Endothelial cell of umbilical vein (primary cell): ENCODE measurements around the gene PIKFYVE.

ENCODE experiments used
- EZH2 ChIP-seq: IDR thresholded peaks from 2 replicates; pipeline ENCODE4 v1.6.1; 2012; ENCODE audit warnings: borderline replicate concordance, low read depth, mild to moderate bottlenecking, moderate library complexity, low read length, inconsistent platforms; ENCODE audit not compliant: severe bottlenecking
- POLR2A ChIP-seq: IDR thresholded peaks from 2 replicates; pipeline ENCODE4 v1.6.1; 2012; ENCODE audit warnings: low read depth, mild to moderate bottlenecking, control low read depth, low read length
- POLR2AphosphoS5 ChIP-seq: IDR thresholded peaks from 2 replicates; pipeline ENCODE4 v1.6.1; 2012; ENCODE audit warnings: low read depth, mild to moderate bottlenecking, control low read depth, low read length, moderate library complexity; ENCODE audit not compliant: insufficient read depth
- TF ChIP-seq, protein P1 (sequence below): IDR thresholded peaks from 2 replicates; pipeline ENCODE4 v1.6.1; 2011; ENCODE audit not compliant: insufficient read depth, insufficient read length
- TF ChIP-seq, protein P2 (sequence below), 2 donors: IDR thresholded peaks; 1 replicate in 1 of 2; 2 replicates in 1 of 2; pipeline ENCODE4 v1.5.1; 2011; ENCODE audit warnings: low read length in 2 of 2, mild to moderate bottlenecking in 2 of 2, moderate library complexity in 2 of 2, control low read depth in 1 of 2, inconsistent platforms in 1 of 2, low read depth in 1 of 2; ENCODE audit not compliant: insufficient read depth in 1 of 2; ENCODE audit errors: extremely low read depth in 1 of 2

- TF ChIP-seq EZH2 (no peak), POLR2AphosphoS5 (no peak), POLR2A (no peak)
- TF ChIP-seq, protein P1, sequence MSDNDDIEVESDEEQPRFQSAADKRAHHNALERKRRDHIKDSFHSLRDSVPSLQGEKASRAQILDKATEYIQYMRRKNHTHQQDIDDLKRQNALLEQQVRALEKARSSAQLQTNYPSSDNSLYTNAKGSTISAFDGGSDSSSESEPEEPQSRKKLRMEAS, result no peak
- TF ChIP-seq, protein P2, sequence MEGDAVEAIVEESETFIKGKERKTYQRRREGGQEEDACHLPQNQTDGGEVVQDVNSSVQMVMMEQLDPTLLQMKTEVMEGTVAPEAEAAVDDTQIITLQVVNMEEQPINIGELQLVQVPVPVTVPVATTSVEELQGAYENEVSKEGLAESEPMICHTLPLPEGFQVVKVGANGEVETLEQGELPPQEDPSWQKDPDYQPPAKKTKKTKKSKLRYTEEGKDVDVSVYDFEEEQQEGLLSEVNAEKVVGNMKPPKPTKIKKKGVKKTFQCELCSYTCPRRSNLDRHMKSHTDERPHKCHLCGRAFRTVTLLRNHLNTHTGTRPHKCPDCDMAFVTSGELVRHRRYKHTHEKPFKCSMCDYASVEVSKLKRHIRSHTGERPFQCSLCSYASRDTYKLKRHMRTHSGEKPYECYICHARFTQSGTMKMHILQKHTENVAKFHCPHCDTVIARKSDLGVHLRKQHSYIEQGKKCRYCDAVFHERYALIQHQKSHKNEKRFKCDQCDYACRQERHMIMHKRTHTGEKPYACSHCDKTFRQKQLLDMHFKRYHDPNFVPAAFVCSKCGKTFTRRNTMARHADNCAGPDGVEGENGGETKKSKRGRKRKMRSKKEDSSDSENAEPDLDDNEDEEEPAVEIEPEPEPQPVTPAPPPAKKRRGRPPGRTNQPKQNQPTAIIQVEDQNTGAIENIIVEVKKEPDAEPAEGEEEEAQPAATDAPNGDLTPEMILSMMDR (IDR thresholded peaks at IDR 0.05; ENCODE audit: extremely low read depth in 1 of 2, insufficient read depth in 1 of 2, low read depth in 1 of 2, low read length in 2 of 2), result no peak
Measured at GRCh38 chr2:208356846-208357574, 91.0 kb downstream of the PIKFYVE start.
